ENCODE measurements around the gene PSEN2. TPM values are rescaled to one million over a fixed set of nuclear protein-coding genes. Genes with fewer than 3 reads are reported as not detected.

Gene PSEN2
- total RNA-seq, 3 donors from 2014 or later = 20.3 to 30.7 (median 24.1) TPM

DNA sequence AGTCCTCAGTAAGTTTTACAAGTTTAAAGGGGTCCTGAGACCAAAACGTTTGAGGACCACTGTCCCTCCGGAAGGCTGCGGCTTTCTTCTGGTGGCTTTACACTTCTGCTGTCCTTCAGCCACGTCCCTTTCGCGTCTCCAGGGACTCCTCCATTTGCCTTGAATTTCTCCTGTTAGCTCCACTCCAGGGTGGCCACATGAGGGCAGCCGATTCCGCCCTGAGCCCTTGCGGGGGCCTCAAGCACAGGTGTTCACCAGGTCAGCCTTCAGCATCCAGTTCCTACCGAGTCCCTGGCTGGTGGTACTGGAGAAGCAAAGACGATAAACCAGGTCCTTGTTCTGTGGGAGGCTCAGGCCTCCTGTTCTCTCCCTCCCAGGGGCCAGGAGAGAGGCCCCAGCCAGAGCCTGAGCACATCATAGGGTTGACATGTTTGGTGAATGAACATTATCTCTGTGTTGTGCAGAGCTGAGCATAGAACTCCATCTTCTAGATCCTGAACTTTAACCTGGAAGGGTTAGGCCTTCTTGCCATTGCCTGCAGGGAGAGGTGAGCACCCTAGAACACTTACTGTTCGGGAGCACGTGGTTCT lies 42.3 kb downstream of the PSEN2 start:
- no peak overlapping the region for H3K4me3 ChIP-seq
- H3K4me1 ChIP-seq (ENCODE audit: low read depth) = peaks cover 4% of the 10 kb centered on the region
- no peaks in the 10 kb centered on the region for H3K9me3 ChIP-seq
- intact Hi-C loops (cut with DNase I, micrococcal nuclease) = no loop called here
- TF ChIP-seq, protein P1, sequence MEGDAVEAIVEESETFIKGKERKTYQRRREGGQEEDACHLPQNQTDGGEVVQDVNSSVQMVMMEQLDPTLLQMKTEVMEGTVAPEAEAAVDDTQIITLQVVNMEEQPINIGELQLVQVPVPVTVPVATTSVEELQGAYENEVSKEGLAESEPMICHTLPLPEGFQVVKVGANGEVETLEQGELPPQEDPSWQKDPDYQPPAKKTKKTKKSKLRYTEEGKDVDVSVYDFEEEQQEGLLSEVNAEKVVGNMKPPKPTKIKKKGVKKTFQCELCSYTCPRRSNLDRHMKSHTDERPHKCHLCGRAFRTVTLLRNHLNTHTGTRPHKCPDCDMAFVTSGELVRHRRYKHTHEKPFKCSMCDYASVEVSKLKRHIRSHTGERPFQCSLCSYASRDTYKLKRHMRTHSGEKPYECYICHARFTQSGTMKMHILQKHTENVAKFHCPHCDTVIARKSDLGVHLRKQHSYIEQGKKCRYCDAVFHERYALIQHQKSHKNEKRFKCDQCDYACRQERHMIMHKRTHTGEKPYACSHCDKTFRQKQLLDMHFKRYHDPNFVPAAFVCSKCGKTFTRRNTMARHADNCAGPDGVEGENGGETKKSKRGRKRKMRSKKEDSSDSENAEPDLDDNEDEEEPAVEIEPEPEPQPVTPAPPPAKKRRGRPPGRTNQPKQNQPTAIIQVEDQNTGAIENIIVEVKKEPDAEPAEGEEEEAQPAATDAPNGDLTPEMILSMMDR (IDR thresholded peaks at IDR 0.05) = peak; percentile 53
- peak; percentile 66 to 82 (median 76) for DNase-seq
- peak; percentile 92 for ATAC-seq
- no peaks in the 10 kb centered on the region for H3K36me3 ChIP-seq (ENCODE audit: low read depth)

DNA sequence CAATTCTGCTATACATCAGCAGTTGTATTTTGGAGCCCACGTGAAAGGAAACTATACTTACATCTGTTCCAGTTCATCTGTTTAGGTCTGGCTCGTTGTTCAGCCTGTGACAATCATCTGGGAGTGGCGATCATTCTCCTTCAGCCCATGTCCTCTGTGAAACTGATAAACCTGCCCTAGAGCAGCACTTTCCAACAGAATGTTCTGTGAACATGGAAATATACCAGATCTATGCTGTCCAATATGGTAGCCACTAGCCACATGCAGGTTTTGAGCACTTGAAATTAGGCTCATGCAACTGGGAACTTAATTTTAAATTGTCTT lies 45.2 kb downstream of the PSEN2 start:
- TF ChIP-seq, protein P1 (IDR thresholded peaks at IDR 0.05) = no peak
- H3K4me3 ChIP-seq = no peak overlapping the region
- intact Hi-C loops (cut with DNase I, micrococcal nuclease) = loop anchor here in 1 of 2 donors (5.0 kb wide), 1 partner anchor 522 kb away; no protein-coding TSS in a partner anchor
- ATAC-seq = peak; percentile 22
- H3K4me1 ChIP-seq (ENCODE audit: low read depth) = peaks cover 4% of the 10 kb centered on the region
- no peak for DNase-seq
- H3K36me3 ChIP-seq (ENCODE audit: low read depth) = no peaks in the 10 kb centered on the region
- no peaks in the 10 kb centered on the region for H3K9me3 ChIP-seq

DNA sequence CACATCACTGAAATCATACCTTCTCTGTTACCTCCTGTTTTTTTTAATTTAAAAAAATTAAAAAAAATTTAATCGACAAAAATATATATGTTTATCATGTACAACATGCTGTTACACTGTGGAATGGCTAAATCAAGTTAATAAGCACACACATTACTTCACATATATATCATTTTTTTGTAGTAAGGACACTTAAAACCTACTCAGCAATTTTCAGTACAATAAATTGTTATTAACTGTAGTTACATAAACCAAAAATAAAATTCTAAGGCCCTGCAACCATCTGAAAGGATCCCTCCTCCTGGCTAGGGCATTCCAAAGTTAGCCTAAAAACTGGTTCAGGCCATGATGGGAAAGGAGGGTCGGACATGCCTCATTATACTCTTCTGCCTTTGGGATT lies 46.1 kb downstream of the PSEN2 start:
- Histone ChIP-seq H3K36me3 (ENCODE audit: low read depth) (no peaks in the 10 kb centered on the region), H3K4me3 (no peak overlapping the region), H3K9me3 (no peaks in the 10 kb centered on the region), H3K4me1 (ENCODE audit: low read depth) (peaks cover 4% of the 10 kb centered on the region)
- intact Hi-C loops (cut with DNase I, micrococcal nuclease) = loop anchor here in 1 of 2 donors (5.0 kb wide), 1 partner anchor 521 kb away; no protein-coding TSS in a partner anchor
- TF ChIP-seq, protein P1 (IDR thresholded peaks at IDR 0.05) = no peak
- ATAC-seq (no peak), DNase-seq (no peak)

DNA sequence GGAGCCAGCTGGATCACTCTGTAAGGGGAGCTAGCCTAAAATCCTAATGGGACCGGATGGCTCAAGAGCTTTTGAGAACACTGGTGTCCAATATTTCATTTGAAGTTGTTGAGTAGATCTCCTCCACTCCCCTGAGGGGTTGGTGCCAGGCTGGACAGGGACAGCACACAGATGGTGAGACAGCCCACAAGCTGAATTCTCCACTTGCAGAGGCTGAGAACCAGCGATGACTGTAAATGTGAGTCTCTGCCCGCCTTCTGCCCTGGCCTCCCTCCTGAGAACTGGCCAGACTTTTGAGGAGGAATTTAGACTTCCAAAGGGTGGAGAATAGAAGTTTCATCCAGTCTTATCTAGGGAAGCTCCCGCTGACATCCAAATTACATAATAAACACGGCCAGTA lies 49.2 kb downstream of the PSEN2 start:
- no peak overlapping the region for H3K4me3 ChIP-seq
- TF ChIP-seq, protein P1 (IDR thresholded peaks at IDR 0.05) = no peak
- no peaks in the 10 kb centered on the region for H3K36me3 ChIP-seq (ENCODE audit: low read depth)
- intact Hi-C loops (cut with DNase I, micrococcal nuclease) = loop anchor here in 1 of 2 donors (5.0 kb wide), 1 partner anchor 518 kb away; no protein-coding TSS in a partner anchor
- DNase-seq (no peak), ATAC-seq (no peak)
- H3K4me1 ChIP-seq (ENCODE audit: low read depth) = peaks cover 4% of the 10 kb centered on the region
- H3K9me3 ChIP-seq = no peaks in the 10 kb centered on the region

DNA sequence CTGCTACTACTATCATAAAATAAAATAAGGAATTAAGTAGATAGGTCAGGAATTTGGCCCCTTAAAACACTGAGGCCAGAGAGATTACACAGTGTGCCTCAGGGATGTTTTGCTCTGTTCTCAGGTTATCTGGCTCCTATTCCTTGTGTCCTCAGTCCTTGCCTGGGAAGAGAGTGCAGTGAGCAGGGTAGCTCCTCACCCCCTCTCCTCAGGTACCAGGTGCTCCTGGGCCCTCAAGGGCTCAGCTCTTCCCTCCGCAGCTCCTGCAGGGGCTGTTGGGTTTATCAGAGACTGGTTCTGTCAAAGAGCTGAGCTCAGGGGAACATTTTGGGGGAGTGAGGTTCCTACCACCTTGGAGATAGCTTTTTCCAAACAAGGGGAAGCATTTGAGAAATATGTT lies 49.6 kb downstream of the PSEN2 start:
- no peak for DNase-seq
- intact Hi-C loops (cut with DNase I, micrococcal nuclease) = loop anchor here in 1 of 2 donors (5.0 kb wide), 1 partner anchor 517 kb away; no protein-coding TSS in a partner anchor

More for the DNA sequence above, 49.6 kb downstream of the PSEN2 start:
- Histone ChIP-seq H3K9me3 (no peaks in the 10 kb centered on the region), H3K4me3 (no peak overlapping the region), H3K36me3 (ENCODE audit: low read depth) (no peaks in the 10 kb centered on the region), H3K4me1 (ENCODE audit: low read depth) (no peaks in the 10 kb centered on the region)
- ATAC-seq = no peak
- TF ChIP-seq, protein P1 (IDR thresholded peaks at IDR 0.05) = no peak

Data from mucosa of descending colon (tissue), 3 donors.